ENCODE results near the gene PRDM15.
"Not testable (repeated sequence)": the region's sequence is repeated elsewhere in the genome, so short reads cannot be mapped to it uniquely, and the experiment has no call there.

The PRDM15 gene

DNA sequence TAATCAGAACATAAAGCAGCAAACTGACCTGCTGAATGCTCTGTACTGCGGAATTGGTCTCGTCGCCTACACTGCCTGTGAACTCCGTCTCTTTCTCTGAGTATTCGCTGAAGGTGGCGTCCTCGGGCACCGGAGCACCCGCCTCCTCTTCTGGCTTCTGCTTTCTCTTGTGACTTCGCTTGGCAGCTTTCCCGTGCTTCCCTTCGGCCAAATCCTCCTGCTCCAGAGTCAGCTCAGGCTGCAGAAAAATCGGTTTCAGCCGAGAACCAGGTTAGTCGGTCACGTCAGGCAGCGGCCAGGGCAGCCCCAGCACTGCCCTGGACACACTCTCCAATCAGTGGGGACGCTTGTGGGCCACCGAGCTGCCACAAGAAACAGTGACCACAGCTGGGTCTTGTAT lies 76.5 kb downstream of the PRDM15 start:
- DNase-seq: no peak

DNA sequence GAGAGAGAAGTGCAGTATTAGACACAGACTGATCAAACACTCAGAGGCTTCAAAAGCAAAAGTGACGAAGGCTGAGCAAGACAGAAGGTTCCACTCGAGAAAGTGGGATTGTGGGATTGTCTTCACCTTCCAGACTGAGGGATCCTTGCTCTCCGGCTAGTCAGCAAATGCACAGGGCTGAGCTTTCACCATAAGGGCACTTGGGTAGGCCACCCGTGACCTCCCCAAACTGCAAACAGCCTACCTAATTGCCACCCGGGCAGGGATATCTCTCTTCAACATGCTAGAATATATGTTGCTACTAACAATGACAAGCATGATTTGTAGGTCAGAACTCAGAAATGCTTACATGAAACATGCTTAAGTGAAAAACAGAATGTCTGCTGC lies 77.0 kb downstream of the PRDM15 start:
- no peak for DNase-seq

DNA sequence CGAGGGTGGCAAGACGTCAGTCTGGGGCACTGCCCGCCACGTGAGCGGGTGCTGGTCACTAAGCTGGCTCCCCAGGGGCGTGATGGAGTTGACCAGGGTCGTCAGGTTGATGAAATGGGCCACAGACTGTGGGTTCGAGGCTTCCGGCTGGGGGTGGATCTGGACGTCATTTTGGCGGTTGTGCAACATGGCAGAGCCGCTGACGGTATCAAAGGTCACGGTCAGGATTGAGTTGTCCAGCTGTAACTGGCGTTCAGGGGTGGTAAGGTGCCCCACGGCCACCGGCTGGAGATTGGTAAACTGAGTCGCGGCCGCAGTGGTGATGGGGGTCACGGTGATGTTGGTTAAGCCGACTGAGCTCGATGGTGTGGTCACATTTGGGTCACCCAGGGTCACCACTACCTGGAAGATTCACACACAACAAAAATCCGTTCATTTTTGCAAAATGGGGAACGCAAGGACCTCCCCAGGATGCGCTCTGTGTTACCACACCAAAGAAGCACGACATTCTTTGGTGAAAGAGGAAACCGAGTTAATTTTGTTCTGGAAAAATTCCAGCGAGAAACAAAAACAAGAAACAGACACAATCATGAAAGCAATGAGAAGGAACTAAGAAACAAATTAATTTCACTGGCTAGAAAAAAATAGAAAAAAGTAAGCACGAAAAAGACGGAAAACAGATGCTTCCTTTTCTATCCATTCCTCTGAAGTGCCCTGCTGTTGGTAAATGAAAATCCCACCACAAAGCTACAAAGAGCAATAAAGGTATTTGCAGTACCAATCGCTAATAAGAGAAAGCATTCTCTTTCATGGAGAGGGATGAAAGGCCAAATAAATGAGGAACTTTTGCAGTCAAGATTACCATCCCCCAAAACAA lies 77.6 kb downstream of the PRDM15 start:
- DNase-seq: no peak

DNA sequence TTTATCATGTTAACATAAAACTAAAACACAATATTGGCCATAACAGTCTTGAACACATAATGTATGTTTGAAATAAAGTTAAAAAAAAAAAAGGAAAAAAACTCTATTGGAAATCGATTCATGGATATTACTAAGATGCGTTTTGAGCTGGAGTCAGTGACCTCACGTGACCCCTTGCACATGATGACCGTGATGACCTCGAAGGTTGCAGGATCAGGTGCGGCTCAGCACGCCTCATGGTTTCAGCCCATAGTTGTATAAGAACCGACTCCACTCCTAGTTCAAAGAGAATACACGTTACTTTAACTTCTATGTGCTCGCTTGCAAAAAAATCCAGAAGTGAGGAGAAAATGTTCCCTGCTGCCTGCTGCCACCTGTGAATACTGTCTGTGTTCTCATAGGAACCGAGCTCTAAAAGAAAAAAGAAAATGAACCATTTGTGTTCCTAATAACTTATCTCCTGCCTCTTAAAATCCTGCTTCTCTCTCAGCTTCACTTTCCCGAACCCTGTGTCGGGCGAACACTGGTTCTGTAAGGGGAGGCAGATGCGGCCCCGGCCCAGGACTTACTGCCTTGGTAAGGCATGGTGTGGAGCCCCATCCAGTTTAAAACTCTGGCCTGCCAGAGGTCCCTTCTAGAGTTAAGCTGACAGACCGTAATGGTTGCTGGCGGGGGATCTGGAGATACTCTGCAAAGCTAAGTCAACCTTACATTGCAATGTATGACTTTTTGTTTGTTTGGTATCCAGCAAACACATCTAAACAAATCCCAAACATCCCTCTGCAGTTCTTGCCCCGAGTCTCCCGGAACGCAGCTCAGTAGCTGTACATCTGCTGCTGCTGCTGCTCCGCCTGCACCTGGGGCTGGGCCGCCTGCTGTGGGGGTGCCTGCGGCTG lies 78.5 kb downstream of the PRDM15 start:
- no peak for DNase-seq

DNA sequence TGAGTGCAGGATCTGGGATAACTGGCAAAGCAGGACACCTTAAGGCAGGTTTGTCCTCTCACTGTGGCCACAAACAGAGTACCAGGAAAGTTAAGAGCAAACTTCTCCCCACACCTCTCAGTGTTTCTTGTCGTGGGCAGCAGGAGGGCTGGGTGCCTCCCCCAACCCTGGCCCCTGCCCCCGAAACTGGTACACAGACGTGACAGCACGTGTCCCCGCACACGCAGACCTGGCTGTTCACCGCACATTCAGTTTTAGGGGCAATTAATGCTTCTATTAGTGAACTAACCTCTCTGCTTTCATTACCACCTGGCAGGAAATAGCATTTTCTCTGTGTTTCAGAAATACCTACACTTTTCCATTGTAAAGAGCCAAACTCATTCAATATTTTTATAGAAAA lies 79.4 kb downstream of the PRDM15 start:
- DNase-seq: no peak

DNA sequence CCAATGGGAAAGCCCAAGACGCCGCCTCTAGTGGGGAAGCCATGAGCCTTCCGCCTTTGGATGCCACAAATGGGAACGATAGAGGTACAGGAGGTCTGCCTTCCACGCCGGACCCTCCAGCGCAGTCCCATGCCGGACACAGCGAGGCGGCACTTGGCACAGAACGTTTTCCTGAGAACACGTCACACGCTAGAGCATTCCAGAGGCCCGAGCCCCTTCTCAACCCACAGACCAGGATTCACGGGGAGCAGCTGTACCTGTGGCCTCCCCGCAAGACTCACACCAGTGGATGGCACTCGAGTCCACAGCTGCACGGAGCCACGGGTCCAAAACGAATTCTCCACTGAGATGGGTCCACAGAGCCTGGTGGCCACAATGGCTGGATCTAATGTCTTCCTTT lies 80.8 kb downstream of the PRDM15 start:
- DNase-seq: no peak

DNA sequence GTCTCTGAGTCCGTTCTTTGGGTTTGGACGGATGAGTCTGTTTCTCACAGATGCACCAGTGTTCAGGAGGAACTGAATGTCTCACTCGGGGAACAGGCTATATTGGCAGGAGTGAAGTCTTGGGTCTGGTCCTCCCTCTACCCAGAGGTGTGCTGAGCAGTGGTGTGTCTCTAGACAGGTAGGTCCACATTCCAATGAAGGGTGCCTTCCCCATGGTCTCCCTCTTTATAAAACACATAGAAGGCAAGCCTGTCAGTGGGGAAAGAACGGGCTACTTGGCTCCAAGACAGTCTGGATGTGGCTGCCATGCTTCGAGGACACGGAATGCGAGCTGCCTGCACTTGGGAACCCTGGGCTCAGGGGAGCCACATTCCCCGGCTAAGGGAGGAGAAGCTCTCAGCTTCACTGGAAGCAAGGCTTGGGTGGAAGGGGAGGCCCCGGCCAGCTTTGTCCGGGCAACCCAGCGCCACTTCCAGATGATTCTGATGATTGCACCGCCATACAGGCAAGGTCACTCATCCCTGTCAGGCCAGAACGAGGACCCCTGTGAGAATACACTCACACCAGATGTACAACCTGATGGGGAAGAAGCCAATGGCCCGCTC lies 82.6 kb downstream of the PRDM15 start:
- DNase-seq: no peak

DNA sequence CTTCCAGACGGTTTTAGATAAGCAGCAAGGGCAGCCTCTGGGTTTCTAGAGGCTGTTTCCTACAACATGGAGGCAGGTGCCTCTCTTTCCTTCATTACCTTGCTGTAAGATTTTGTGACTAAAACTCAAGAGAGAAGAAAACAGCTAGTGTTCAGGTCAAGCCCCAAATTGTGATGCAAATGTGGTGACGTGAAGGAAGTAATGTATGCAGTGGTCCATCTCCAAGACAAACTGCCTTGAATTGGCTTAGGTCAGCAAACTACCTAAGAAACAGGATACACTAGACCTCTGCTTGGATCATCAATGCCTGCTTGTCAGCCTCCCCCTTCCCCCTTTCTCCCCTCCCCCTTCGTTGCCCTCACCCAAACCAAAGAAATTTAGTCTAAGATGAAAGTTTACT lies 83.4 kb downstream of the PRDM15 start:
- DNase-seq: no peak

DNA sequence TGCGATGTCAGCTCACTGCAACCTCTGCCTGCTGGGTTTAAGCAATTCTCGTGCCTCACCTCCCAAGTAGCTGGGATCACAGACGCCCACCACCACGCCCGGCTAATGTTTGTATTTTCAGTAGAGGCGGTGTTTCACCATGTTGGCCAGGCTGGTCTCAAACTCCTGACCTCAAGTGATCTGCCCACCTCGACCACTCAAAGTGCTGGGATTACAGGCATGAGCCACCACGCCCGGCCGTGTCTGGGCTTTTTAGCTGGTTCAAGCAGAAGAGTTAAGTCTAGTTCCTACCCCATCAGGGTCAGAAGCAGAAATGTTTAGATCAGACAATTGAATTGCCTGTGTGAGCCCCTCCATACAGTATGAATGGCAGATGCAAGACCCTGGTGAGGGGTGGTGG lies 84.5 kb downstream of the PRDM15 start:
- DNase-seq: no peak

DNA sequence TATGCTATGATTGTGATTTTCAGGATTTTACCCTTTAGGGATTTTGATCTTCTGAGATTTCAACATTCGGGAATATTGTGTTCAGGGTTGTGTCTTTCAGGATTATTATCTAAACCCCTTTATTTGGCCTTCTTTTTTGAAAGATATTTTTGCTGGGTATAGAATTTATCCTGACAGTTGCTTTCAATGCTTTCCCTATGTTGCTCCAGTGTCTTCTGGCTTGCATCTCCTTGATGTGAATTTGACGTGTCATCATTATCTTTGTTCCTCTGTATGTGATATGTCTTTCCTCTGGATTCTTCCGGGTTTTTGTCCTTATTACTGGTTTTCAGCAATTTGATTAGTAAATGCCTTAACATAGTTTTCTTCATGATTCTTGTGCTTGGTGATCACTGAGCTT lies 86.4 kb downstream of the PRDM15 start:
- no peak for DNase-seq

DNA sequence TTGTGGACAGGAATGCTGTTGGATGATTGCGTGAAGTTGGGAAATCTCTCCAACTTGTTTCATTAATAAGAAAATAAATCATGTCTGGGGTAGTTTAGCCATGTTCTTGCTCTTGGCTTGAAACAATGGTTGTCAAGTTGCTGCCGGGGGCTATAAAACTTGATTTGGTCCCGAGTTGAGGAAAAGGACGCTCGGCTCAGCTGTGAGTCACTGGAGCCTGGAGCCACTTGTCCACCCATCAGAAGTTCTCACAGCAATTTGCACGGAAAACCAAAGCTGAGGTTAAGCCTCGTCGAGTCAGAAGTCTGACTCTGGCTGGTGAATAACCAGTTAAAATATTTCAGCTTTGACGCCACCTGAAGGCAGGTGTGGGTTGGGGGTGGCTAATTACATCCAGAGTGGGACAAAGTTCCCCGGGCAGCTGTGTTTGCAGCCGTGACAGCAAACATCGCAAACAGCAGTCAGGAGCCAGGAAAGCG lies 92.6 kb downstream of the PRDM15 start:
- no peak for DNase-seq

DNA sequence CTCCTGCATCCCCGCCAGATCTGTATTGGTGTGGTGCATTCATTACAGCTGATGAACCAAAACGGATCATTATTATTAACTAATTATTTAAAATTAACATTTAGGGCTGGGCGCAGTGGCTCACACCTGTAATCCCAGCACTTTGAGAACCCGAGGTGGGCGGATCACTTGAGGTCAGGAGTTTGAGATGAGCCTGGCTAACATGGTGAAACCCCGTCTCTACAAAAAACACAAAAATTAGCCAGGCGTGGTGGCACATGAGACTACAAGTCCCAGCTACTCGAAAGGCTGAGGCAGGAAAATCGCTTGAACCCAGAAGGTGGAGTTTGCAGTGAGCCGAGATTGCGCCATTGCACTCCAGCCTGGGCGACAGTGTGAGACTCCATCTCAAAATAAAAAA lies 93.9 kb downstream of the PRDM15 start:
- not testable (repeated sequence) for DNase-seq

DNA sequence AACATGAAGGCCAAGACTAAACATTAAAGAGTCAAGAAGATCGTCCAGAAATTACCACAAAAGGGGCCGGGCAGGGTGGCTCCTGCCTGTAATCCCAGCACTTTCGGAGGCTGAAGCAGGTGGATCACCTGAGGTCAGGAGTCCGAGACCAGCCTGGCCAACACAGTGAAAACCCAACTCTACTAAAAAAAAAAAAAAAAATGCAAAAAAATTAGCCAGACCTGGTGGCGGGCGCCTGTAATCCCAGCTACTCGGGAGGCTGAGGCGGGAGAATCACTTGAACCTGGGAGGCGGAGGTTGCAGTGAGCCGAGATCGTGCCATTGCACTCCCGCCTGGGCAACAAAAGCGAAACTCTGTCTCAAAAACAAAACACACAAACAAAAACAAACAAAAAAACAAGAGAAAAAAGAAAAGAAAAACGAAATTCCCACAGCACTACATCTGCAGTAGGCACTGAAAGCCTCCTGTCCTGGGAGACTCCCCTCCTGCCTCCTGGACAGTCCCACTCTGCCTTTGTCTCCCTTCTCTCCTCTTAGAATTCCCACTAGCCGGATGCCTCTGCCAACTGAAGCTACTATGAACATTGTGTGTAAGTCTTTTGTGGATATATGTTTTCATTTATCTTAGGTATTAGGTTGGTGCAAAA lies 94.6 kb downstream of the PRDM15 start:
- no peak for DNase-seq

DNA sequence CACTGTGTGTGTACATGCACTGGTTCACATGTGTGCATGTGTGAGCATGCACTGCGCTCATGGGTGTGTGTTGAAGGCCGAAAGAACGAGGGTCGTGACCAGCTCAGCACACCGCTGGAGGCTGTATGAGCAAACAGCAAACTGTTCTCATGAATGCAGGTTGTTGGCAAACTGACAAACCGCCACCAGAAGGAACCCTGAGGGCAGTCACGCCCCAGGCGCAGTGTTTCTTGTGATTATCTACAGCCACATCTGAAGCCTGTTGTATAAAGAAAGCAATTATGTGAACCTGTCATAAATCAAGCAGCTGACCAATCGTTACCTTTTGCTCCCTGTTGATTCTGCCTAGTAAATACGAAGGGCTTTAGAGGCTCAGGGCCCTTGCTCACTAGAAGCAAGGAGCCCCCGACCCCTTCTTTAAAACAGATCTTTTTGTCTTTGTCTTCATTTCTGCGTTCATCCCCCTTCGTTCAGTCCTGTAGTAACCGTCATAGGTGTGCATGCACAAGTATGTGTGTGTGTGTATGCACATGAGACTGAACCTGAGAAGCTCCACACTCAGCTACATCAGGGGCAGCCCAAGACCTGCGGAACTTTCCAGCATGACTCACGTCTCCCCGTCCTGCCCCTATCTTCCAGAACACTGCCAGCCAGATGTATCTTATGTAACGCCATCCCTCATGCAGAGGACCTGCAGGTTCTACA lies 95.5 kb downstream of the PRDM15 start:
- DNase-seq: no peak

DNA sequence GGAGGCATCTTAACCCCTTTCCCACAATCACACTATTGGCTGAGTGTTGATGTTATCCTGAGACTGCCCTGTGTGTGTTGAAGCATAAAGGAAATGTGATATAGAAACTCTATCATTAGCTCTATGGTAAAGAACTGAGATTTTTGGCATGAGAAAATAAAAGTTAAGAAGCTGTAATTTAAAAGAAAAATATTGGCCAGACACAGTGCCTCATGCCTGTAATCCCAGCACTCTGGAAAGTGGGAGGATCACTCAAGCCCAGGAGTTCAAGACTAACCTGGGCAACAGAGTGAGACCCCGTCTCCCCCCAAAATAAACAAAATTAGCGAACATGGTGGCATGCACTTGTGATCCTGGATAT lies 98.1 kb downstream of the PRDM15 start:
- DNase-seq: no peak

DNA sequence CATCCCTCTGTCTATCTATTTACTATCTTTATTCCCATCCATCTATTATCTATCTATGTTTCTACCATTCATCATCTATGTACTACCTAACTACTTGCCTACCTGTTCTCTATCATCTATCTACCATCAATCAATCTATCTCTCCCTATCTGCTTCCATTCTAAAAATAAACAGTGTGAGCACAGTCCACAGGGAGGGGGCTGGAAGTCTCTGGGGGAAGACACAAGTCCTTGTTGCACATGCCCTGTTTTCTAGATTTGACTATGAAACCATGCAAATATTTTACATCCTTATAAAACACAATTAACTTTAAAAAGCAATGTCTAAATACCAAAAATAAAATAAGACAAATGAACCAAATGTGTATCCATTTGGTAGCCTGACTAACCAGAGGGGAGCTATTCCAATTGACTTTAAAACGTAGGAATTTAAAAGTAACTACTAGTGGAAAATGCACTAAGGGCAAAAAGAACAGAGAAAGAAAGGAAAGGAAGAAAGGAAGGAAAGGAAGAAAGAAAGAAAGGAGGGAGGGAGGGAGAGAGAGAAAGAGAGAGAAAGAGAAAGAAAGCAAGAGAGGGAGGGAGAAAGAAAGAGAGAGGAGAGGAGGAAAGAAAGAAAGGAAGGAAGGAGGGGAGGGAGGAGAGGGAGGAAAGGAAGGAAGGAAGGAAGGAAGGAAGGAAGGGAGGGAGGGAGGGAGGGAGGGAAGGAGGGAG lies 98.7 kb downstream of the PRDM15 start:
- no peak for DNase-seq

DNA sequence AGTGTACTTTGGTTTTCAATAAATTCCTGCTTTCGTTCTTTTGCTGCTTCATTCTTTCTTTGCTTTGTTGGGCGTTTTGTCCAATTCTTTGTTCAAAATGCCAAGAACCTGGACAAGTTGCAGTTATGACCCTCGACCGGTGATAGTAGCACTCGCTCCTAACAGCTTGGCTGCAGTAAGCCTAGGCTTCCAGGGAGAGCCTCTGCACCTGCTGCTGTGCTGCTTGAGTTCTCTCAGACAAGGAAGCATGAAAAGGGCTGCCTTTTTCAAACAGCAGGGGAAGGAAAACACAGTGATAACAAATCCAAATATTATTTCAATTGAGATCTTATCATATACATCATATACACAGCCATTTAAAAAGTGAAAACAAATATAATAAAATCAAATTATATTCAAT lies 99.5 kb downstream of the PRDM15 start:
- no peak for DNase-seq

DNA sequence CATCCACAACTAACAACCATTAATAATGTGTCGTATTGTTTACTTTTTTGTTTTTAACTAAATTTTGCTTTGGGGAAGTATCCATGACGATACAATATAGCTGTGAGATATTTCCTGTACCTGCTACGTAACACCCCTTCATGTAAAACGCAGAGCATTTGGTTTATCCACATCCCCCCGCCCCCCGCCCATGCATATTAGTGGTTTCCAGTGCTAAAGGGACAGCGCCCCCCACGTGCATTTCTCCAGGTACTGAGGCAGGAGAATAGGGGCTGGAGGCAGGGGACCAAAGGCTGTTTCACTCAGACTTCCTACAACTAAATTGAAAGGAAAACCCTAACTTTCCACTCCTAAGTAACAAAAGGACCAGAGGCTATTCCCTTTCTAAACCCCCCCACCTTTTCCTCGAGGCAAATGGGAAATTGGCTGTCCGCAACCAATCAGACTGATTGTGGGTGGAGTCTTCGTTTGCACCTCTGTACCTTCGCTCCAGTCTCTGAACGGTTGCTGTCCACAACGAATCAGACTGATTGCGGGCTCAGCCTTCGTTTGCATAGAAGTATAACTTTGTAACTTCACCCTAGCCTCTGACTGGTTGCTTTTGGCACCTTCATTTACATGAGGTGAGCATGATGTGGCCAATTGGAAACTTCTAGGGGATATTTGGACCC lies 100.1 kb downstream of the PRDM15 start:
- no peak for DNase-seq

DNA sequence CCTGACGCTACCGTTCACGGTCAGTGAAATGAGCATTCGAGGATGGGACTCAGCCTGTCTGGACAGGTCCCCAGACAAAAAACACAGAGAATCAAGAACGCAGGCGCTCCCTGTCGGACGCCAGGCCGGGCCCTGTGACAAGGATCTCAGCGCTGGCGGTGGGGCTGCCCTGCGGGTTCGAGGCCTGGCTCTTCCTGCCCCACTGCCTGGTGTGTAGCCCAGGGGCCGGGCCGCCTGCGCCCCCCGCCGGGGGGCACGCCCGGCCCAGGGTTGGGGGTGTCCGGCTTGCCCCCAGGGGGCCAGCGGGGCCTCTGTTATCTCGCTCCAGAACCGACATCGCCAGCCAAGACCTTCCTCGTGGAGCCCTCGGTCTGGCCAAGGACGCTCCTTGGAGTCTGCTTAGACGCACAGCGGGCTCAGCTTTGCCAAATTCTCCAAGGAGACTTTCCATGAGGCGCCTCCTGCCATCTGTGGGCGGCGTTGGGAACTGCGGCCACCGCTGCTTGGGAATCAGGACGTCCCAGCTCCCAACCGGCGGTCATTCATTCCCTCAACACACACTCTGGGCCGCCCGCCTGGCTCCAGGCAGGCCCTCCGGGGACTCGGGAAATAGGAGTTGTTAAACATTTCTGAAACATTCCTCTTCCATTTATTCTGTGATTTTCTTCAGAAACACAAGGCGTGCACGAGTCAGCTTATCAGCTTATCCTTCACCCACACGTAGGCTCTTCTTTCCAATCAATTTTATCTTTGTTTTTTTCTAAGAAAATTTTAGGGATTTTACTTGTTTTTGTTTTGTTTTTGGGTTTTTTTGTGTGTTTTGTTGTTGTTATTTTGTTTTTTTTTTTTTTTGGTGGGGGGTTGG lies 101.0 kb downstream of the PRDM15 start:
- DNase-seq: no peak

DNA sequence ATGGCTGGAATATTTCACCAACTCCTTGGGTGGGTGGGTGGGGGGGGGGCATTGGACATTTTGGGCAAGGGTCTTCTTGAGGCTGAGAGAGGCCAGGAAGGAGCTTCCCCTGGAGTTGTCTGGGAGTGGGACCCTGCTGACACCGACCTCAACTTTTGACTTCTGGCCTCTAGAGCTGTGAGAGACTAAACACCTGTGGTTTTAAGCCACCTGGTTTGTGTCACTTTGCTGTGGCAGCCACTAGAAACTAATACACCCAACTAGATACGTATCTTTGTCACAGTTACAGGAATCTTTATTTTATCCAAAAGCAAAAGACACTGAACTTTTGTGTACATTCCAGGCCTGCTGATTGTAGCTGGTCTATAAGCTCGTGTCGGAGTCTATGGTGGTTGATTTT lies 102.4 kb downstream of the PRDM15 start:
- DNase-seq: no peak

All from CD4-positive, alpha-beta T cell treated with Interleukin-17A for 1 hour (primary cell).